ENCODE results near the gene FSD1L. TPM values are rescaled to one million over a fixed set of nuclear protein-coding genes. Genes with fewer than 3 reads are reported as not detected.
"Not testable (repeated sequence)": the region's sequence is repeated elsewhere in the genome, so short reads cannot be mapped to it uniquely, and the experiment has no call there.

FSD1L gene
- polyA plus RNA-seq, 5 donors = 5.2 to 10.0 (median 9.0) TPM

DNA sequence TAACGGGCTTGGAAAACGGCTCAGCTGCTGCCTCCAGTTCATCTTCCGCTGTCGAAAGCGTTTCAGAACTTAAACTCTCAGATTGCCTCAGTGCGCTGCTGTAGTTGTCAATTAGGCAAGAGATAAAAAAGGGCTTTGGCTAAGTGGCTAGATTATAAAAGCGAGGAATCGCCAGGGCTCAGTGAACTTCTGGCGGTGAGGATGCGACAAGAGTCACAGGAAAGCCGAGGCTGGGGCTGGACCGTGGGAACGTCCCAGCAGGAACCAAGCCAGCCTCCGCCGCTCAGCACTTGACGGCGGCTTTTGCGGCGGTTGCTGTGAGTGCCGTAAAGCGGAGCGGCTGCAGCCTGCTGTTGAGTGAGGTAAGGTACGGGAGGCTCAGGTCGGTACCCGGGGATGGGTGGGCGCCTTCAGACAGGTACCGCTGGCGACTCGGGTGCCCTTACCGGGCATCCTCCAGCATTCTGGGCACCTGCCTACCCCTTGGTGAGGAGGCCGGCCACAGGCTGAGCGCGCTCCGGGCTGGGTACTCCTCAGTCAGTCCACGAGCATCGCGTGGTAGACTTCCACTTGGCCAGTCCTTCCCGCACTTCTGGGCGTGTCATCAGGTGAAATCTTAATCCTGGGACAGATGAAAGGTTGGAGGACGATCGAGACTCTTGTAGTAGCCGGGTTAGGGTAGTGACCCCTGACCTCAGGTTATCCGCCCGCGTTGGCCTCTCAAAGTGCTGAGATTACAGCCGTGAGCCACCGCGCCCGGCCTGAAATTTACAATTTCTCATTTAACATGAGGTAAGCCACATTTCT is 110.2 kb downstream of the FSD1L start, which contains the start of gene FKTN:
Gene FKTN, plus strand, starts transcription at position 328 of the 807 bp plus-strand sequence. CDS start 16,902 bp downstream, outside the sequence.
- peak; percentile 80 to 83 for DNase-seq

DNA sequence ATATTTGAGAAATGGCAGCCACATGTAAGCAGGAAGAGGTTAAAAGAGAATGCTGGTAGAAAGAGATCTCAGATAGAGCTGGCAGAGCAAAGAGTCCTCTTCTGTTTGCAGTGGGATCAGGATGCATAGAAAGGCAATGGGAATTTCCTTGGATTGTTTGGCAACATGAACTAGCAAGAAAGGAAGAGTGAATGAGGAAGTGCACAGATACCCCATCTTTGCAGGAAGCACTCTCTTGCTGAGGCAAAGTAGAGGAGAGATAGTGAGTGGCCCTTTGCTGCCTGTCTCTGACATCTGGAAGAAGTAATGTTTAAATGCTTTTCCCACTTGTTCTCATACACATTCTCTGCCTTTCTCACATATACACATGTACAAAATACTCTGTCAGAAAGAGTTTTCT is 124.6 kb downstream of the FSD1L start:
- no peak for DNase-seq

DNA sequence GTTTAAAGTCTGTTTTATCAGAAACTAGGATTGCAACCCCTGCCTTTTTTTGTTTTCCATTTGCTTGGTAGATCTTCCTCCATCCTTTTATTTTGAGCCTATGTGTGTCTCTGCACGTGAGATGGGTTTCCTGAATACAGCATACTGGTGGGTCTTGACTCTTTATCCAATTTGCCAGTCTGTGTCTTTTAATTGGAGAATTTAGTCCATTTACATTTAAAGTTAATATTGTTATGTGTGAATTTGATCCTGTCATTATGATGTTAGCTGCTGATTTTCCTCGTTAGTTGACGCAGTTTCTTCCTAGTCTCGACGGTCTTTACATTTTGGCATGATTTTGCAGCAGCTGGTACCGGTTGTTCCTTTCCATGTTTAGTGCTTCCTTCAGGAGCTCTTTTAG is 132.1 kb downstream of the FSD1L start:
- not testable (repeated sequence) for DNase-seq

DNA sequence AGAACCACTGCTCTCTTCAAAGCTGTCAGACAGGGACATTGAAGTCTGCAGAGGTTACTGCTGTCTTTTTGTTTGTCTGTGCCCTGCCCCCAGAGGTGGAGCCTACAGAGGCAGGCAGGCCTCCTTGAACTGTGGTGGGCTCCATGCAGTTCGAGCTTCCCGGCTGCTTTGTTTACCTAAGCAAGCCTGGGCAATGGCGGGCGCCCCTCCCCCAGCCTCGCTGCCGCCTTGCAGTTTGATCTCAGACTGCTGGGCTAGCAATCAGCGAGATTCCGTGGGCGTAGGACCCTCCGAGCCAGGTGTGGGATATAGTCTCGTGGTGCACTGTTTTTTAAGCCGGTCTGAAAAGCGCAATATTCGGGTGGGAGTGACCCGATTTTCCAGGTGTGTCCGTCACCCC is 133.7 kb downstream of the FSD1L start:
- DNase-seq = not testable (repeated sequence)

DNA sequence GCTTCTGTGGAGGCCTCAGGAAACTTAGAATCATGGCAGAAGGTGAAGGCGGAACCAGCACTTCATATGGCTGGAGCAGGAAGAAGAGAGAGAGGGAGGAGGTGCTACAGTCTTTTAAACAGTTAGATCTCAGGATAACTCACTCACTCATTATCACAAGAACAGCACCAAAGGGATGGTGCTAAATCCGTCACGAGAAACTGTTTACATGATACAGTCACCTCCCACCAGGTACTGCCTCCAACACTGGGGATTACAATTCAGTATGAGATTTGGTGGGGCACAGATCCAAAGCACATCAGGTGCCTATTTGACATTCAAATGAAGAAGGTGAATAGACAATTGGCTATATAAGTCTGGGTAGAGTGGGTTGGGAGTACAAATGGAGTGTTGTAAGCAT is 145.3 kb downstream of the FSD1L start:
- no peak for DNase-seq

Other genes starting within 250 kb of the FSD1L start
- 10 to 100 TPM; 50.5 to 75.2 (median 74.9) TPM for gene SLC44A1, start 203.4 kb upstream of the FSD1L start, polyA plus RNA-seq (ENCODE audit: insufficient read depth in 1 of 5, insufficient read length in 5 of 5, low replicate concordance in 1 of 5)
- gene FKTN, start 110.1 kb downstream of the FSD1L start, polyA plus RNA-seq (ENCODE audit: insufficient read depth in 1 of 5, insufficient read length in 5 of 5, low replicate concordance in 1 of 5) = 10 to 100 TPM; 16.0 to 40.2 (median 27.4) TPM
- gene TAL2, start 214.4 kb downstream of the FSD1L start, polyA plus RNA-seq (ENCODE audit: insufficient read depth in 1 of 5, insufficient read length in 5 of 5, low replicate concordance in 1 of 5) = under 1 TPM in 4 of 5 donors, not detected in 1; 0.46 to 0.76 (median 0.54) TPM
- 10 to 100 TPM; 13.9 to 19.3 (median 16.0) TPM for gene TMEM38B, start 246.5 kb downstream of the FSD1L start, polyA plus RNA-seq (ENCODE audit: insufficient read depth in 1 of 5, insufficient read length in 5 of 5, low replicate concordance in 1 of 5)